B cell (primary cell): ENCODE measurements around the gene TTC34. TPM values are rescaled to one million over a fixed set of nuclear protein-coding genes. Genes with fewer than 3 reads are reported as not detected.

Experiments
- ATAC-seq: fragments of 200-7000 bp; cut with Tn5 transposase; one replicate; pipeline ENCODE4 v1.10.0; 2021; ENCODE audit warnings: low read depth, mild to moderate bottlenecking, moderate number of reproducible peaks, moderate library complexity
- CTCF ChIA-PET: fragments of 350-600 bp; sonication (Branson Sonifier 250); formaldehyde crosslinking; loops from one replicate; lab custom pipeline; 2021; ENCODE audit warnings: antibody characterized with exemption, inconsistent platforms; lab: Charles Lee
- POLR2A ChIA-PET: fragments of 350-600 bp; sonication (Branson Sonifier 250); formaldehyde crosslinking; loops from one replicate; lab custom pipeline; 2021; ENCODE audit warnings: antibody characterized with exemption; lab: Charles Lee
- DNase-seq: peaks from one replicate; pipeline ENCODE4 v3.0.0; 2013
- H2AFZ ChIP-seq: 2 replicates; pipeline ENCODE4 v1.6.1; 2012; ENCODE audit warnings: mild to moderate bottlenecking, low read depth, low read length; ENCODE audit not compliant: insufficient read depth, poor library complexity, severe bottlenecking
- H3K27ac ChIP-seq, 2 donors: 1 replicate in 1 of 2; 2 replicates in 1 of 2; pipeline ENCODE4 v1.5.1; 2012 to 2013; ENCODE audit warnings: low read length in 2 of 2, mild to moderate bottlenecking in 2 of 2, moderate library complexity in 1 of 2
- H3K27me3 ChIP-seq, 4 experiments: fragments of 200-600 bp in 1 of 4; sonication (generic) in 1 of 4; replicated peaks in 1 of 4; 1 replicate in 2 of 4; 2 replicates in 2 of 4; pipeline versions ENCODE4 v1.6.1 to v1.7.0; 2013 to 2016; ENCODE audit warnings: low read length in 3 of 4, mild to moderate bottlenecking in 2 of 4, mixed read lengths in 1 of 4, moderate library complexity in 1 of 4; ENCODE audit not compliant: insufficient read depth in 4 of 4, control insufficient read depth in 3 of 4; ENCODE audit errors: control extremely low read depth in 1 of 4
- H3K36me3 ChIP-seq, 2 experiments: replicated peaks in 1 of 2; 1 replicate in 1 of 2; 2 replicates in 1 of 2; pipeline versions ENCODE4 v1.6.1 to v1.7.1; 2013; ENCODE audit warnings: low read length in 1 of 2; ENCODE audit not compliant: insufficient read depth in 2 of 2, control insufficient read depth in 1 of 2; ENCODE audit errors: control extremely low read depth in 1 of 2, extremely low read depth in 1 of 2
- H3K4me1 ChIP-seq, 2 donors: fragments of 200-600 bp in 1 of 2; sonication (generic) in 1 of 2; 1 replicate in 1 of 2; 2 replicates in 1 of 2; pipeline versions ENCODE4 v1.5.1 to v1.6.1; 2013 to 2017; ENCODE audit warnings: low read length in 2 of 2; ENCODE audit not compliant: control insufficient read depth in 2 of 2, insufficient read depth in 2 of 2
- H3K4me2 ChIP-seq: replicated peaks from 2 replicates; pipeline ENCODE3; 2012; ENCODE audit warnings: mild to moderate bottlenecking, low read depth, low read length; ENCODE audit not compliant: poor library complexity, severe bottlenecking
- H3K4me3 ChIP-seq, 5 experiments: fragments of 200-600 bp in 1 of 5; sonication (generic) in 1 of 5; 1 replicate in 3 of 5; 2 replicates in 2 of 5; pipeline versions ENCODE4 v1.5.1 to v1.7.0; 2011 to 2016; ENCODE audit warnings: low read length in 4 of 5, mild to moderate bottlenecking in 4 of 5, low read depth in 2 of 5, control low read depth in 1 of 5, moderate library complexity in 1 of 5; ENCODE audit not compliant: insufficient read depth in 1 of 5; ENCODE audit errors: control extremely low read depth in 1 of 5, extremely low read depth in 1 of 5
- H3K79me2 ChIP-seq: fragments of 200-600 bp; sonication (generic); one replicate; pipeline ENCODE4 v1.6.0; 2016; ENCODE audit warnings: low read length; ENCODE audit not compliant: control insufficient read depth, insufficient read depth
- H3K9ac ChIP-seq: fragments of 200-600 bp; sonication (generic); 2 replicates; pipeline ENCODE4 v1.6.1; 2017; ENCODE audit warnings: mild to moderate bottlenecking, low read length, moderate library complexity
- H3K9me3 ChIP-seq, 3 donors: one replicate each; pipeline versions ENCODE4 v1.6.1 to v1.7.1; 2013; ENCODE audit warnings: low read length in 2 of 3; ENCODE audit not compliant: control insufficient read depth in 2 of 3, insufficient read depth in 1 of 3; ENCODE audit errors: control extremely low read depth in 1 of 3
- H4K20me1 ChIP-seq: 2 replicates; pipeline ENCODE4 v1.6.0; 2012; ENCODE audit warnings: mild to moderate bottlenecking, low read length; ENCODE audit not compliant: insufficient read depth, control insufficient read depth, poor library complexity, severe bottlenecking
- H3K27ac Mint-ChIP-seq: one replicate; pipeline ENCODE4 v1.8.0; 2021; ENCODE audit warnings: mixed read lengths
- H3K27me3 Mint-ChIP-seq: one replicate; pipeline ENCODE4 v1.8.0; 2021; ENCODE audit warnings: mixed read lengths
- H3K4me1 Mint-ChIP-seq: one replicate; pipeline ENCODE4 v1.8.0; 2021; ENCODE audit warnings: mixed read lengths
- H3K4me3 Mint-ChIP-seq: one replicate; pipeline ENCODE4 v1.8.0; 2021; ENCODE audit warnings: mixed read lengths
- H3K9me3 Mint-ChIP-seq: one replicate; pipeline ENCODE4 v1.8.0; 2022; ENCODE audit warnings: mixed read lengths; ENCODE audit not compliant: insufficient read depth
- EZH2 ChIP-seq: IDR thresholded peaks from 2 replicates; pipeline ENCODE4 v1.6.1; 2012; ENCODE audit warnings: borderline replicate concordance, low read depth, mild to moderate bottlenecking, moderate library complexity, low read length; ENCODE audit not compliant: insufficient read depth, poor library complexity, severe bottlenecking
- WGBS: methylation state at CpG from one replicate; pipeline ENCODE4 v1.1.5; 2013; ENCODE audit warnings: missing lambda C conversion rate; ENCODE audit not compliant: insufficient coverage; 5-methylcytosine and 5-hydroxymethylcytosine counted together
- intact Hi-C: fragments of 100-400 bp; cut with micrococcal nuclease; formaldehyde crosslinking; loops from one replicate; pipeline ENCODE4 v1.10.0; 2022
- polyA plus RNA-seq: library from polyadenylated mRNA; depleted of rRNA; stranded (reverse); fragments of >200 nt; gene quantifications from 2 replicates; pipeline ENCODE4 v1.2.3, GENCODE V29; 2012
- total RNA-seq, 2 donors: library from RNA; stranded (reverse); fragments of 120-200 nt in 1 of 2; gene quantifications; 1 replicate in 1 of 2; 2 replicates in 1 of 2; pipeline versions ENCODE4 v1.2.3 to v1.2.4, GENCODE V29; 2013 to 2022
- TF ChIP-seq, protein P1 (sequence below): fragments of 200-600 bp; IDR thresholded peaks from one replicate; pipeline ENCODE4 v1.8.0; 2022; ENCODE audit warnings: antibody characterized with exemption, mild to moderate bottlenecking

The TTC34 gene
- total and polyA plus RNA-seq, 2 donors (not counting 1 experiment from before 2014, with no cell fraction given): 2.1 to 8.1 TPM

DNA sequence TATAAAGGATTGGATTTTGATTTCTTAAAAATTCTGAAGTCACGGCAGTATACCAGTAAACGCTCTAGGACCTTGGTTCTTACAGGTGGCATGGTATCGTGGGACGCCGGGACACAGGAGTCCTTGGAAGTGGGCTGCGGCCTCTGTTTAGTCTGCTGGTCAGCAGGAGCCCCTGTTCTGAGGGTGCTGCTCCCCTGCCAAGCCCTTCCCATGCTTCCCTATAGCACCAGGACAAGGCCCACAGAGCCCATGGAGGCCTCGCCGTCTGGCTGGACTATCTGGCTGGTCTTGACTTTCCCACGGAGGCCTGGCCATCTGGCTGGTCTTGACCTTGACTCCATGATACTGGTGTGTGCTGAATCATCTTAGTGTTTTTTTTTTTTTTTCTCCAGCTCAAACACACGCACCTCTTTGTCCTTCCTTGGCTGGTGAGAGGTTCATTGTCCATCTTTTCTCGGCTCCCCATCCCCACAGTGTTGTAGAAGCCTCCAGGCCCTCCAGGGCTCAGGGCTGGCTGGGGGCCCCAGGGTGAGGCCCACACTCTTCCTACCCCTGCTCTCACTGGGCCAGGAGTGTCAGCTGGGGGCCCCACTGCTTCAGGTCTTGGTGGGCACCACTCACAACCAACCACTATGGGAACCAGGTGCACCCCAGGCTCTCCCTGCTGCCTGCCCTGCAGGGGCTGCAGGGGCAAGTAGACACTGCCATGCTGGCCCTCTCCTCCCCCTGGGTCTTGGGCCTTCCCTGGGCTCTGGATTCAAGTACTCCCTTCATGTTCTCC lies 16.5 kb upstream of the TTC34 start:
- no peak for DNase-seq
- POLR2A ChIA-PET: no interaction called here
- no peak overlapping the region for H3K27ac Mint-ChIP-seq

DNA sequence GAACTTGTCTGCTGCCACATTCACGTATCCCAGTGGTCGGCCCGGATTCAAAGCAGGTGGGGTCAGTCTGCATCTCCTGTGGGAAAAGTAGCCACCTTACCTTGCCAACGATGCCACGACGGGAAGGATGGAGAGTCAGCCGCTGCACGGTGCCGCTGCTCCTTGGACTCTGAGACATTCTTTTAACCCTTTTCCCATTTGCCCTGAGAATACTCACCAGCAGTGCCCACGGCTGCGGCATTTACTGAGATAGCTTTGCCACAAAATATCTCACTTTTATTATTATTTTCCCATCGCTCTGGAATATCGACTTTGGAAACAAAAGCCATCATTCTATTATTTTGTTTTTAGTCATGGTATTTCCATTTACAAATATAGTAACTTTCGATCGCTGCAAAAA lies 15.3 kb upstream of the TTC34 start:
- Histone ChIP-seq H3K79me2 (no peaks in the 10 kb centered on the region), H3K4me1 (no peaks in the 10 kb centered on the region), H3K27ac (no peak overlapping the region), H2AFZ (no peak overlapping the region), H3K4me2 (no peak overlapping the region), H3K27me3 (peaks cover 0 to 8% (median 0%) of the 10 kb centered on the region in 4 experiments), H3K9ac (no peak overlapping the region), H3K9me3 (peaks cover 0 to 12% (median 0%) of the 10 kb centered on the region in 3 donors), H4K20me1 (no peaks in the 10 kb centered on the region), H3K36me3 (no peaks in the 10 kb centered on the region), H3K4me3 (no peak overlapping the region)
- no peak for ATAC-seq
- DNase-seq: no peak
- no peaks in the 10 kb centered on the region for H3K27me3 Mint-ChIP-seq
- no peak overlapping the region for H3K4me3 Mint-ChIP-seq
- no peak overlapping the region for H3K27ac Mint-ChIP-seq
- TF ChIP-seq EZH2: no peak
- TF ChIP-seq, protein P1, sequence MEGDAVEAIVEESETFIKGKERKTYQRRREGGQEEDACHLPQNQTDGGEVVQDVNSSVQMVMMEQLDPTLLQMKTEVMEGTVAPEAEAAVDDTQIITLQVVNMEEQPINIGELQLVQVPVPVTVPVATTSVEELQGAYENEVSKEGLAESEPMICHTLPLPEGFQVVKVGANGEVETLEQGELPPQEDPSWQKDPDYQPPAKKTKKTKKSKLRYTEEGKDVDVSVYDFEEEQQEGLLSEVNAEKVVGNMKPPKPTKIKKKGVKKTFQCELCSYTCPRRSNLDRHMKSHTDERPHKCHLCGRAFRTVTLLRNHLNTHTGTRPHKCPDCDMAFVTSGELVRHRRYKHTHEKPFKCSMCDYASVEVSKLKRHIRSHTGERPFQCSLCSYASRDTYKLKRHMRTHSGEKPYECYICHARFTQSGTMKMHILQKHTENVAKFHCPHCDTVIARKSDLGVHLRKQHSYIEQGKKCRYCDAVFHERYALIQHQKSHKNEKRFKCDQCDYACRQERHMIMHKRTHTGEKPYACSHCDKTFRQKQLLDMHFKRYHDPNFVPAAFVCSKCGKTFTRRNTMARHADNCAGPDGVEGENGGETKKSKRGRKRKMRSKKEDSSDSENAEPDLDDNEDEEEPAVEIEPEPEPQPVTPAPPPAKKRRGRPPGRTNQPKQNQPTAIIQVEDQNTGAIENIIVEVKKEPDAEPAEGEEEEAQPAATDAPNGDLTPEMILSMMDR: no peak
- 91% methylated on average over 11 of the region's 15 CpGs for WGBS
- intact Hi-C loops: no loop called here
- H3K9me3 Mint-ChIP-seq: no peaks in the 10 kb centered on the region
- ChIA-PET POLR2A (no interaction called here), CTCF (no interaction called here)
- no peaks in the 10 kb centered on the region for H3K4me1 Mint-ChIP-seq

More for the DNA sequence above, 16.5 kb upstream of the TTC34 start:
- no peak overlapping the region for H3K9ac ChIP-seq
- H3K27ac ChIP-seq: no peak overlapping the region
- H3K4me1 Mint-ChIP-seq: no peaks in the 10 kb centered on the region
- no peak overlapping the region for H2AFZ ChIP-seq
- no peak overlapping the region for H3K4me3 ChIP-seq
- H3K4me2 ChIP-seq: no peak overlapping the region
- no peaks in the 10 kb centered on the region for H3K4me1 ChIP-seq
- no peaks in the 10 kb centered on the region for H3K36me3 ChIP-seq
- no peaks in the 10 kb centered on the region for H4K20me1 ChIP-seq
- H3K27me3 ChIP-seq: peaks cover 0 to 9% (median 0%) of the 10 kb centered on the region in 4 experiments
- H3K79me2 ChIP-seq: no peaks in the 10 kb centered on the region
- H3K9me3 Mint-ChIP-seq: no peaks in the 10 kb centered on the region
- TF ChIP-seq EZH2: no peak
- TF ChIP-seq, protein P1: no peak
- 96% methylated on average over 7 of the region's 11 CpGs for WGBS
- peaks cover 0 to 4% (median 0%) of the 10 kb centered on the region in 3 donors for H3K9me3 ChIP-seq
- ATAC-seq: no peak
- H3K4me3 Mint-ChIP-seq: no peak overlapping the region
- H3K27me3 Mint-ChIP-seq: no peaks in the 10 kb centered on the region
- intact Hi-C loops: no loop called here
- CTCF ChIA-PET: no interaction called here
